Measurements from ENCODE around the gene BMP10.
A peak's percentile ranks its signal among the peaks of the same experiment; 100 is the strongest.

The BMP10 gene

DNA sequence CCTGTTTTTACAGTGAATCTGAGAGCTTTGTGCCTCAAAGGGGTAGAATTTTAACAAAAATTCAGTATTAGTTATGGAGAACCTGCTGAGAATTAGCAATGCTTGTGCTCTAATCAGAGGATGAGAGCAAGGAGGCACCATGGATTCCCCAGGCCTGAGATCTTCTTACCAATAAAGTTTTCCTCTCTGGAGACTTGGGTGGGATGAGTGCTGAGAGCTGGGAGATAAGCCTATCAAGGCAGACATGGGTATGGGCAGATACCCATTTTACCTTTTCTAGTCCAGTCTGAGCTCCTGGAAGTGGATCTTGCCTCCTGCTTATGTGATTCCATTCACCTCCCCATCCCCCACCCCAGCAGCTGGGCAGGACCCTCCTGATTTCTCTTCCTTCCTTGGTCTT is 53.9 kb downstream of the BMP10 start:
- Mint-ChIP-seq H3K4me1 (peaks cover 3% of the 10 kb centered on the region), H3K4me3 (no peak overlapping the region), H3K27me3 (no peaks in the 10 kb centered on the region), H3K9me3 (no peaks in the 10 kb centered on the region), H3K36me3 (peaks cover 78% of the 10 kb centered on the region), H3K27ac (peak overlapping the region; percentile 77)
- DNase-seq, result no peak
- CTCF ChIA-PET, result no interaction called here

All from activated naive CD4-positive, alpha-beta T cell treated with anti-CD3 and anti-CD28 coated beads, Interleukin-2, amount 10 ng/mL, durations not matched to agents 7 days and 5 days (primary cell).